Kidney epithelial cell (primary cell): ENCODE data around the gene AQP5. TPM values are rescaled to one million over a fixed set of nuclear protein-coding genes. Genes with fewer than 3 reads are reported as not detected.

Experiments used
- DNase-seq: peaks from one replicate; pipeline ENCODE4 v3.0.0-alpha.2; 2010; ENCODE audit warnings: low read depth
- H3K27me3 ChIP-seq: 2 replicates; pipeline ENCODE4 v1.6.0; 2011; ENCODE audit warnings: low read length; ENCODE audit not compliant: control insufficient read depth, insufficient read depth
- H3K36me3 ChIP-seq: 2 replicates; pipeline ENCODE4 v1.5.1; 2011; ENCODE audit warnings: low read length; ENCODE audit not compliant: control insufficient read depth, insufficient read depth
- H3K4me3 ChIP-seq: 2 replicates; pipeline ENCODE4 v1.5.1; 2011; ENCODE audit warnings: low read depth, mild to moderate bottlenecking, control low read depth, low read length
- total RNA-seq: library from RNA; depleted of rRNA; stranded (reverse); fragments of >200 nt; gene quantifications from 2 replicates; pipeline ENCODE4 v1.2.3, GENCODE V29; 2015
- TF ChIP-seq, protein P1 (sequence below): IDR thresholded peaks from 2 replicates; pipeline ENCODE4 v1.5.1; 2011; ENCODE audit warnings: mild to moderate bottlenecking, moderate library complexity, low read length, control low read depth, inconsistent platforms; ENCODE audit not compliant: insufficient read depth, poor library complexity, severe bottlenecking

AQP5 gene
- total RNA-seq, 1 donor from 2014 or later: not detected

DNA sequence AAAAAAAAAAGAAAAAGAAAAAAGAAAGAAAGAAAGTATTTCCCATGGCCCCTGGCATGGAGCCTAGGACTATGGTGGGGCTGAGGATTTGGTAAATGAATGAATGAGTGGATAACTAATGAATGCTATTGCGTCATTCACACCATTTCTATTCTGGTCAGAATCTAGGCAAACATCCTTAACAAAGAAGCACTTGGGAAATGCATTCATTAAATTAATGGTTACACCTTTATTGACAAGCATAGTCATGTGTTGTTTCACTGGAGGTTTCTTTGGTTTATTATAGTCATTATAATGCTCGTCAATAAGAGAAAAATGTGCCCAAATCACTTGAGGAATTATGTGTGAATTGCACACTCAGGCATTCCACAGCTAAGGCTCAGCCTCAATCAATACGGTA, 24.7 kb upstream of the AQP5 start:
- no peaks in the 10 kb centered on the region for H3K36me3 ChIP-seq
- TF ChIP-seq, protein P1, sequence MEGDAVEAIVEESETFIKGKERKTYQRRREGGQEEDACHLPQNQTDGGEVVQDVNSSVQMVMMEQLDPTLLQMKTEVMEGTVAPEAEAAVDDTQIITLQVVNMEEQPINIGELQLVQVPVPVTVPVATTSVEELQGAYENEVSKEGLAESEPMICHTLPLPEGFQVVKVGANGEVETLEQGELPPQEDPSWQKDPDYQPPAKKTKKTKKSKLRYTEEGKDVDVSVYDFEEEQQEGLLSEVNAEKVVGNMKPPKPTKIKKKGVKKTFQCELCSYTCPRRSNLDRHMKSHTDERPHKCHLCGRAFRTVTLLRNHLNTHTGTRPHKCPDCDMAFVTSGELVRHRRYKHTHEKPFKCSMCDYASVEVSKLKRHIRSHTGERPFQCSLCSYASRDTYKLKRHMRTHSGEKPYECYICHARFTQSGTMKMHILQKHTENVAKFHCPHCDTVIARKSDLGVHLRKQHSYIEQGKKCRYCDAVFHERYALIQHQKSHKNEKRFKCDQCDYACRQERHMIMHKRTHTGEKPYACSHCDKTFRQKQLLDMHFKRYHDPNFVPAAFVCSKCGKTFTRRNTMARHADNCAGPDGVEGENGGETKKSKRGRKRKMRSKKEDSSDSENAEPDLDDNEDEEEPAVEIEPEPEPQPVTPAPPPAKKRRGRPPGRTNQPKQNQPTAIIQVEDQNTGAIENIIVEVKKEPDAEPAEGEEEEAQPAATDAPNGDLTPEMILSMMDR: no peak
- H3K27me3 ChIP-seq: no peaks in the 10 kb centered on the region
- DNase-seq: no peak
- no peak overlapping the region for H3K4me3 ChIP-seq

DNA sequence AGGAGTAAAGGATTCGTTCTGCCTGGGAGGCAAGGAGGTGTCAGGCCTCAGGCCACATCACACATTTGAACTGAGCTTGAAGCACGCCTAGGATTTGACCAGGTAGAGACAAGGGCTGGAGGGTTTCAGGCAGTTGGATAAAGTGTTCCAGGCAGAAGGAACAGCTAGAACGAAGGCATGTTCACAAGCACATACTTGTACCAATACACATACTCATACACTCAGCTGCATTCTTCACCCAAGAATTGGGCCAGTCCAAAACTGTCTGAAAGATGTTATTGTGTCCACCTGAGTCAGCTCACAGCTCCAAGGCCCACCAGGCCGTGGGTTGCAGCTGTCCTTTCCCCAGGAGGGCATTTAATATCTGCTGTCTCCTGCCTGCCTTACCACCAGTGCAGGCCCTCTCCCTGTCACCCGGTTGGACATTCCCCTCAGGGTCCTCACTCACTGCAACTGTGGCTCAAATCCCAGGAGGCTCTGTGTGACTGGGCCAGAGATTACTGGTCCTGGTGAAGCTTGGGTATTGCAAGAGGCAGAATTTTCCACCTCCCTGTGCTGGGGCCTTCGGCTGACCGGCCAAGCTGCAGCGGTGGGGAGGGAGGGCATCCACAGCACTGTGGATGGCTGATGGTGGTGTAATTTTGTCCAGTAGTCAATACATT, 23.9 kb upstream of the AQP5 start:
- TF ChIP-seq, protein P1: no peak
- Histone ChIP-seq H3K36me3 (no peaks in the 10 kb centered on the region), H3K4me3 (no peak overlapping the region), H3K27me3 (no peaks in the 10 kb centered on the region)
- no peak for DNase-seq

DNA sequence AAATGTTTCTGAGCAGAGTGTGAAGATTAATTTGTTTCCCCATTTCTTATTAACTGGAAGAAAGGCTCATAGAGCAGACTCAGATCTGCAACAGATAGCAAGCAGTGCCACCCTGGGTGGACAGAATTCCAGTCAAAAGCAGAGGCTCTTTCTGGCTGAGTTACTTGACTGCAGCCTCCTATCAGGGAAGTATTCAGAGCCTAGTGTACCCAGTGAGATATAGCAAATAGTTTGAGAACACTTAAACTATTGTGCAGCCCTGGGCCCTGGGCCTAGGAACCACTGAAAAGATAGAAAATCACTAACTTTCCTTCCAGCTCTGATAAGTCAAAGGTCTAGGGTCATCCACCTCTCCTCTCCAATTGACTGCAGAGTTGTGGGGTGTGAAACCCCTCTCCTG, 22.4 kb upstream of the AQP5 start:
- Histone ChIP-seq H3K27me3 (no peaks in the 10 kb centered on the region), H3K36me3 (no peaks in the 10 kb centered on the region)
- no peak for DNase-seq

DNA sequence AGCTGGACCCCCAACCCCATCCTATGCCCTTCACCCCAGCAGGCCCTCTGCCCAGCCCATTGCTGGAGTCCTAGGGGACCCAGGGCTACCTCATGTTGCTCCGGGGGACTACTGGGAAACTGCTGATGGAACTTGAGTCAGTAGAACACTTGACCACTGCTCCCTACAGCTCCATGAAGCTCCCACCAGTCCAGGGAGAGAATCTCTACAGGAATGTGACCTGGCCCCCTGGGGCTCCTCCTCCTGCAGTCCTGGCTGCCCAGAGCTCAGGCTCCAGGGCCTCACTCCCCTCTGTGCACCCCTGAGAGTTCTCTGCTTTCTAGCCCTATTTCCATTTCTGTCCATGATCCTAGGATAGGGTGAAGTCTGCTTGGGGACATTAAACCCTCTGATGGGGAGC, 22.0 kb upstream of the AQP5 start:
- no peaks in the 10 kb centered on the region for H3K36me3 ChIP-seq

More for the DNA sequence above, 22.4 kb upstream of the AQP5 start:
- no peak overlapping the region for H3K4me3 ChIP-seq
- TF ChIP-seq, protein P1: no peak

DNA sequence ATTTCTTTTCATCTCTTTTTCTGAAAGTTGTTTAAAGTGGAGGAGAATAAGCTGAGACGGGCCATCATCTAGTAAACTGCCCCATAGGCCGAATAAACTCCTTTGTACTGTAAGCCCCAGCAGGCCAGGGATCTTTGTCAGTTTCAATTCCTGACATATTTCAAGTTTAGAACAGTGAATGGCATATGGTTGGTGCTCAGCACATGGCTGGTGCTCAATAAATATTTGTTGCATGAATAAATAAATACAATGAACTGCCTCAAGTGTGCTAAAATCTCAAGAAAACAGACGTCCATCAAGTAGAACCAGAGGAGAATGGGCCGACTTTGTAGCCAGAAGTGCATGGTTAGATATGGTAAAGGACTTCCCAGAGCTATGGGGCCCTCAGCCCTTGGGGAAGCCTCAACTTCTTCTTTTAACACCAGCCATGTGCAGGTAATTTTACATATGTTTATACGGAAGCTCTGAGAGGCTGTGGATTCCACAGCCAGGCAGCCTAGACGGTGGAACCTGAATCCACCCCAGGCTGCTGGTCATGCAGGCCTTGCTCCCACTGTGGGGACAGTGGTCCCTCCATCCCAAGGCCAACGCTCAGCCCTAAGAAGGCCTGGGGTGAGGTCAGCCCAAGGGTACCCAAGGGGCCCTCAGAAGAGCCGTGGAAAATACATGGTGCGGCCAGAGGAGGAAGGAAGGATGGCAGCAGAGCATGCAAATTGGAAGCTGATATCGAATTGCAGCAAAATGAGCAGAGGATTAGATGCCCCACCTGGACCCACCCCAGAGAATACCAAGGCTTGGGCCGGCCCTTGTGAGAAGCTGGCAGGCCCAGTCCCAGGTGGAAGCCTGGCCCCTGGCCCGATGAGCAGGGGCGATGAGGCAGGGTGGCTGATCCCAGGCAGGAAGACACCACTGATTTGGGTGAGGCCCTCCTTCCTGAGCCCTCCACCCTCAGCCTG, 19.8 kb upstream of the AQP5 start:
- Histone ChIP-seq H3K36me3 (no peaks in the 10 kb centered on the region), H3K4me3 (no peak overlapping the region), H3K27me3 (no peaks in the 10 kb centered on the region)
- DNase-seq: no peak
- TF ChIP-seq, protein P1: no peak

More for the DNA sequence above, 22.0 kb upstream of the AQP5 start:
- TF ChIP-seq, protein P1: no peak
- no peak for DNase-seq
- Histone ChIP-seq H3K4me3 (no peak overlapping the region), H3K27me3 (no peaks in the 10 kb centered on the region)
